GM06990 (cell line): ENCODE results near the gene MLC1.

Experiments used
- DNase-seq: peaks from one replicate; pipeline ENCODE4 v3.0.0-alpha.2; 2011; ENCODE audit not compliant: insufficient read length; ENCODE audit errors: extremely low read depth
- H3K27me3 ChIP-seq: replicated peaks from 2 replicates; pipeline ENCODE4 v1.6.0; 2011; ENCODE audit warnings: low read length; ENCODE audit not compliant: control insufficient read depth, insufficient read depth
- H3K36me3 ChIP-seq: 2 replicates; pipeline ENCODE4 v1.5.1; 2011; ENCODE audit warnings: low read length; ENCODE audit not compliant: control insufficient read depth, insufficient read depth
- H3K4me3 ChIP-seq: replicated peaks from 2 replicates; pipeline ENCODE4 v1.5.1; 2011; ENCODE audit warnings: low read depth, mild to moderate bottlenecking, control low read depth, low read length
- TF ChIP-seq, protein P1 (sequence below): IDR thresholded peaks from 2 replicates; pipeline ENCODE4 v1.5.1; 2011; ENCODE audit warnings: low read length, control low read depth, mild to moderate bottlenecking, inconsistent platforms; ENCODE audit not compliant: insufficient read depth, poor library complexity, severe bottlenecking

The MLC1 gene

DNA sequence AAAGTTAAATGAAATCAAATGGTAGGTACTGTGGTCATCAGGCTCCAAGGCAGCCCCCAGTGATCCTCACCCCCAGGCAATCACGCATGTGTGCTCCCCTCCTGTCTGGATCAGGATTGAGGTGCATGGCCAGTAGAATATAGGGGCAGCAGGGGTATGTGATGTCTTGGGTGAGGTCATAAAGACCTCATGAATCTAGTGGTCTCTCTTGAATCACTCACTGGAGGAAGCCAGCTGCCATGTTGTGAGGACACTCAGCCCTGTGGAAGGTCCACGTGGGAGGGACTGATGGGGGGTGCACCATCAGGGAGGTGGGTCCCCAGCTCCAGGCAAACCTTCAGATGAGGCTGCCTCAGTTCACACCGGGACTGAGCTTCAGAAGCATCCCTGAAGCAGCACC, 65.9 kb downstream of the MLC1 start:
- Histone ChIP-seq H3K36me3 (no peaks in the 10 kb centered on the region), H3K4me3 (no peak overlapping the region), H3K27me3 (no peaks in the 10 kb centered on the region)
- TF ChIP-seq, protein P1, sequence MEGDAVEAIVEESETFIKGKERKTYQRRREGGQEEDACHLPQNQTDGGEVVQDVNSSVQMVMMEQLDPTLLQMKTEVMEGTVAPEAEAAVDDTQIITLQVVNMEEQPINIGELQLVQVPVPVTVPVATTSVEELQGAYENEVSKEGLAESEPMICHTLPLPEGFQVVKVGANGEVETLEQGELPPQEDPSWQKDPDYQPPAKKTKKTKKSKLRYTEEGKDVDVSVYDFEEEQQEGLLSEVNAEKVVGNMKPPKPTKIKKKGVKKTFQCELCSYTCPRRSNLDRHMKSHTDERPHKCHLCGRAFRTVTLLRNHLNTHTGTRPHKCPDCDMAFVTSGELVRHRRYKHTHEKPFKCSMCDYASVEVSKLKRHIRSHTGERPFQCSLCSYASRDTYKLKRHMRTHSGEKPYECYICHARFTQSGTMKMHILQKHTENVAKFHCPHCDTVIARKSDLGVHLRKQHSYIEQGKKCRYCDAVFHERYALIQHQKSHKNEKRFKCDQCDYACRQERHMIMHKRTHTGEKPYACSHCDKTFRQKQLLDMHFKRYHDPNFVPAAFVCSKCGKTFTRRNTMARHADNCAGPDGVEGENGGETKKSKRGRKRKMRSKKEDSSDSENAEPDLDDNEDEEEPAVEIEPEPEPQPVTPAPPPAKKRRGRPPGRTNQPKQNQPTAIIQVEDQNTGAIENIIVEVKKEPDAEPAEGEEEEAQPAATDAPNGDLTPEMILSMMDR = no peak
- no peak for DNase-seq

DNA sequence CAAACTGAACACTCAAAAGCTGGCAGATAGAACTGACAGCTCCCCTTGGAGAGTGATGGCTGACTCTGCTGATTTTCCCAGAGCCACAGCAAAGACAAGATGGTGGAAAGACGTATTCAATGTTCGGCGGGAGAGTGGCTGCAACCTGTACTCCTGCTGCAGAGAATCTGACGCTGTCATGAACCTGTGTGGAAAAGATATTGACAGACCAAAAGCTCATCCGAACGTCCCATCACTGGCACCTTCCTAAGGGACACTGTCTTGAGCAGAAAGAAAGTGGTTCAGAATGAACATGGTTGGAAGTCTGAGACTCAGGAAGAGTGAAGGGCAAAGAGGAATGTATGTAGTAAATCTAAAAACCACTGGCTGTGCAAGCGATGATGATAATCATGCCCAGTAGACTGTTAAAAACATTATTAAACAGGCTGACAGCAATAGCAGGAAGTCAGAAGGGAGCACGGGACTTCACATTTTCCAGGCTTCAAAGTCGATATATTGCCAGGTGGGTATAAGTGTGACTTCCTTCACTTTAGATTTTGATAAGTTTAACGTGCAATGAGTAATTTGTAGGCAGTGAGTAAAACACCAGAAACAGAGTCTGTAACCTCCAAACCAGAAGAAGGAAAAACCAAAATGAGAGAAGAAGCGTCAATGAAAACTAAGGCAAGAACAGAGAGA, 66.5 kb downstream of the MLC1 start:
- DNase-seq = no peak
- Histone ChIP-seq H3K36me3 (no peaks in the 10 kb centered on the region), H3K27me3 (no peaks in the 10 kb centered on the region), H3K4me3 (no peak overlapping the region)
- TF ChIP-seq, protein P1 = no peak

DNA sequence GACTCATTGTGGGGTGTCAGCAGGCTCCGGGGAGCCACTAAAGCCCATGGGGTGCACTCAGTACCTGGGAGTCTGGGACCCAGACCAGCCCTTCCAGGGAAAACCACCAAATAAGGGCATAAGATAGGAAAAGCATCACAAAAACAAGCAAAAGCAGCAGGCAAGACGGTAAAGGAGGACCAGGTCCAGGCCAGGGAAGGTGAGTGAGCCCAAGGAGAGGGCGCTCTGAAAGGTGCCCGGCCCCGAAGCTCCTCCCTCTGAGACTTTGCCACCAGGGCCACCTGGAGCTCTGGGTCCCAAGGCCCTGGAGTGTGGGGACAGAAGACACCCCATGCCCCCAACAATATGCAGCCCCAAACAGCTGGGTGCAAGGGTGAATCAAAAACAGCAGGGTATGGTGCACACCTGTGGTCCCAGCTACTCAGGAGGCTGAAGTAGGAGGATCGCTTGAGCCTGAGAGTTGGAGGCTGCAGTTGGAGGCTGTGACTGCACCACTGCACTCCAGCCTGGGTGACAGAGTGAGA, 67.5 kb downstream of the MLC1 start:
- TF ChIP-seq, protein P1 = no peak
- Histone ChIP-seq H3K36me3 (no peaks in the 10 kb centered on the region), H3K4me3 (no peak overlapping the region), H3K27me3 (no peaks in the 10 kb centered on the region)
- no peak for DNase-seq

DNA sequence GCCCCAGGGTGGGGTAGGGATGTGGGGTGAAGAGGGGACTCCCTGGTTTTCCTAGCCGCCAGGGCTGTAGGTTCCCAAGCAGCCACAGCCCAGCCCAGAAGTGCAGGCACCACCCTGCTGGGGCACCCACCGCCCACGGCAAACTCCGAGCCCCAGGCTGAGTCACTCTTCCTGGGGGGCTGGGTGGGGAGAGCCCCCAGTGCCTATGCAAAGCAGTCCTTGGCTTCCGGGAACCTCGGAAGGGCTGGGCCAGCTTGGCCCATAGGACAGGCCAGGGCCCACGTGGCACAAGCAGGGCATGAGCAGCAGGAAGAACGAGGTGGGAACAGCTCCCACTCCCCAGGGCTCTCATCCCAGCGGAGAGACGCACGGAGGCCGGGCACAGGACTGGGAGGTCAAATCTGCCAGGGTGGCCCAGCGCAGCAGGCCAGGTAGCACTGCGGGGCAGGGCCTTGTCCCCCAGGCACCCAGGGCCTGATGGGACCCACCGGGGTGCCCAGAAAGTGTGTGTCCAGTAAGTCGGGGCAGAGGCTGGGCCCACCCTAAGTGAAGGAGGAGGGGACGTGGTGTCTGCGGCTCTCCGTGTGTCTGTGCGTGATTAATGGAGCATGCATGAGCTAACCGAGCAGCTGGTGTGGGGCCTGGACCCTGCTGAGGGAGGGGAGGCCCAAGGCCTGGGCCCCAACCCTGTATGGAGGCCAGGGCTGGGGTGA, 68.1 kb downstream of the MLC1 start:
- peak; percentile 80 for DNase-seq
- TF ChIP-seq, protein P1 = no peak
- no peaks in the 10 kb centered on the region for H3K36me3 ChIP-seq
- peak overlapping the region; percentile 5; the same call in 1 of the 2 replicates for H3K4me3 ChIP-seq
- H3K27me3 ChIP-seq = no peaks in the 10 kb centered on the region

DNA sequence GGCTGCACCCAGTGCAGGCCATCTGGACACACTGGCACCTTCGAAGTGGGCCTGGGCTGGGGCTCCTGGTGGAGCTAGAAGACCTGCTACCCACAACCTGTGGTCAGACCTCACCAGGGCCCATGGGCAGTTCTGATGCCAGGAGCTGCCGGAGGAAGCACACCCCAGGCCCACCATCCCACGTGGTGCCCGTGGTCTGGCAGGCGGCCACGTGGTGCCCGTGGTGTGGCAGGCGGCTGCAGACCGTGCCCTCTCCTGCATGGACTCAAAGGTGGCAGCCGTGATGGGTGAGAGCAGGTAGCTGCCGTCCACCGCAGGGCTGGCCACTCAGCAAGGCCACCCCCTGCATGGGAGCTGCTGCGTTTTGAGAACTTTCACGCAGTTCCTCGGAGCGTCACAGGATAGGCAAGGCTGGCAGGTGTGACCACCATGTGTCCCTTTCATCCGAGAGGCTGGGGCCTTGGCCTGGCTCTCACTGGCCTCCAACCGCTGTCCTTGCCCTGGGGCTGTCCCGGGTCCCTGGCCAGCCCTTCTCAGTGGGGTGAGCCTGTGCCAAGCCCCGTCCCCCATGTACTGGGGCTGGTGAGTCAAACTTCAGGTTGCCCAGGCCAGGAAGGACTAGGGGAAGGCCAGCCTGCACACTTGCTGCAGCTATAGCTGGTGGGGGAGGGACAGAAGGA, 68.8 kb downstream of the MLC1 start:
- Histone ChIP-seq H3K4me3 (no peak overlapping the region), H3K27me3 (no peaks in the 10 kb centered on the region), H3K36me3 (no peaks in the 10 kb centered on the region)
- DNase-seq = no peak
- TF ChIP-seq, protein P1 = no peak
